Activated naive CD4-positive, alpha-beta T cell treated with anti-CD3 and anti-CD28 coated beads, Interleukin-2, amount 10 ng/mL, durations not matched to agents 7 days and 5 days (primary cell): ENCODE results near the gene GPATCH3.

Experiments
- CTCF ChIA-PET: fragments of 350-600 bp; sonication (Branson Sonifier 250); formaldehyde crosslinking; loops from one replicate; lab custom pipeline; 2021; ENCODE audit warnings: antibody characterized with exemption; lab: Charles Lee
- DNase-seq: peaks from one replicate; pipeline ENCODE4 v3.0.0-alpha.2; 2020
- H3K27ac Mint-ChIP-seq: one replicate; pipeline ENCODE4 v1.8.0; 2021; ENCODE audit warnings: mild to moderate bottlenecking, moderate library complexity, mixed read lengths
- H3K27me3 Mint-ChIP-seq: one replicate; pipeline ENCODE4 v1.8.0; 2021; ENCODE audit warnings: mild to moderate bottlenecking, mixed read lengths
- H3K36me3 Mint-ChIP-seq: one replicate; pipeline ENCODE4 v1.8.0; 2021; ENCODE audit warnings: mixed read lengths
- H3K4me1 Mint-ChIP-seq: one replicate; pipeline ENCODE4 v1.8.0; 2021; ENCODE audit warnings: mixed read lengths
- H3K4me3 Mint-ChIP-seq: one replicate; pipeline ENCODE4 v1.8.0; 2021; ENCODE audit warnings: mild to moderate bottlenecking, moderate library complexity, mixed read lengths
- H3K9me3 Mint-ChIP-seq: one replicate; pipeline ENCODE4 v1.8.0; 2021; ENCODE audit warnings: mixed read lengths

GPATCH3 gene

GRCh38 chr1:26922901-26923300 is 22.6 kb upstream of the GPATCH3 start:
- Mint-ChIP-seq H3K36me3 (peaks cover 21% of the 10 kb centered on the region), H3K27me3 (no peaks in the 10 kb centered on the region), H3K27ac (peak overlapping the region; percentile 68), H3K4me3 (peak overlapping the region; percentile 95), H3K9me3 (no peaks in the 10 kb centered on the region), H3K4me1 (peaks cover 40% of the 10 kb centered on the region)
- DNase-seq: no peak
- CTCF ChIA-PET: no interaction called here

GRCh38 chr1:26922431-26922729 is 22.1 kb upstream of the GPATCH3 start:
- Mint-ChIP-seq H3K9me3 (no peaks in the 10 kb centered on the region), H3K27me3 (no peaks in the 10 kb centered on the region), H3K4me1 (peaks cover 40% of the 10 kb centered on the region), H3K4me3 (peak overlapping the region; percentile 95), H3K27ac (peak overlapping the region; percentile 86), H3K36me3 (peaks cover 20% of the 10 kb centered on the region)
- no peak for DNase-seq
- CTCF ChIA-PET: no interaction called here

- H3K27ac Mint-ChIP-seq: peak within 1 kb of the TSS; percentile 91
- CTCF ChIA-PET: no interaction called here
- H3K9me3 Mint-ChIP-seq: no peaks in the 10 kb centered on the region
- peak within 1 kb of the TSS; percentile 95 for H3K4me3 Mint-ChIP-seq
- DNase-seq: peak; percentile 98
- H3K27me3 Mint-ChIP-seq: no peaks in the 10 kb centered on the region
- H3K4me1 Mint-ChIP-seq: peaks cover 40% of the 10 kb centered on the region
- peaks cover 17% of the 10 kb centered on the region for H3K36me3 Mint-ChIP-seq
Measured at GRCh38 chr1:26921540-26922430, 21.5 kb upstream of the GPATCH3 start, which contains the start of gene NUDC. Gene NUDC (plus strand): TSS chr1:26921743. CDS start chr1:26921849, 106 bp downstream.

- Mint-ChIP-seq H3K4me3 (peak overlapping the region; percentile 95), H3K27me3 (peaks cover under 1% of the 10 kb centered on the region), H3K4me1 (peaks cover 39% of the 10 kb centered on the region), H3K36me3 (peaks cover 13% of the 10 kb centered on the region), H3K27ac (peak overlapping the region; percentile 91), H3K9me3 (no peaks in the 10 kb centered on the region)
- no peak for DNase-seq
- CTCF ChIA-PET: interaction anchor here (0.6 to 0.9 kb wide), 2 partner anchors 219 to 323 kb away, joined by 3 to 4 read pairs; no protein-coding TSS in a partner anchor
Measured at GRCh38 chr1:26921126-26921539, 20.9 kb upstream of the GPATCH3 start.

GRCh38 chr1:26915204-26915842 is 15.1 kb upstream of the GPATCH3 start:
- peaks cover 3% of the 10 kb centered on the region for H3K4me1 Mint-ChIP-seq
- H3K27me3 Mint-ChIP-seq: peaks cover 29% of the 10 kb centered on the region
- CTCF ChIA-PET: no interaction called here
- DNase-seq: no peak
- no peaks in the 10 kb centered on the region for H3K36me3 Mint-ChIP-seq
- H3K9me3 Mint-ChIP-seq: no peaks in the 10 kb centered on the region
- H3K27ac Mint-ChIP-seq: no peak overlapping the region
- no peak overlapping the region for H3K4me3 Mint-ChIP-seq

- Mint-ChIP-seq H3K4me3 (no peak within 1 kb of the TSS), H3K9me3 (no peaks in the 10 kb centered on the region), H3K27ac (no peak within 1 kb of the TSS), H3K36me3 (no peaks in the 10 kb centered on the region), H3K4me1 (no peaks in the 10 kb centered on the region), H3K27me3 (peaks cover 29% of the 10 kb centered on the region)
- DNase-seq: no peak
- CTCF ChIA-PET: interaction anchor here (1.0 kb wide), 1 partner anchor 10 kb away, joined by 4 read pairs; no protein-coding TSS in a partner anchor
Measured at GRCh38 chr1:26913754-26914619, 13.7 kb upstream of the GPATCH3 start, which contains the start of gene NR0B2. Gene NR0B2 (minus strand): TSS chr1:26913975. CDS start chr1:26913940, 35 bp downstream.

GRCh38 chr1:26913389-26913753 is 13.1 kb upstream of the GPATCH3 start:
- CTCF ChIA-PET: interaction anchor here (0.8 kb wide), 1 partner anchor 84 kb away, joined by 4 read pairs; no protein-coding TSS in a partner anchor
- Mint-ChIP-seq H3K4me1 (no peaks in the 10 kb centered on the region), H3K4me3 (no peak overlapping the region), H3K36me3 (no peaks in the 10 kb centered on the region), H3K27ac (no peak overlapping the region), H3K27me3 (peaks cover 29% of the 10 kb centered on the region), H3K9me3 (no peaks in the 10 kb centered on the region)
- no peak for DNase-seq

- peaks cover 29% of the 10 kb centered on the region for H3K27me3 Mint-ChIP-seq
- no peak overlapping the region for H3K4me3 Mint-ChIP-seq
- CTCF ChIA-PET: no interaction called here
- no peak overlapping the region for H3K27ac Mint-ChIP-seq
- DNase-seq: no peak
- no peaks in the 10 kb centered on the region for H3K36me3 Mint-ChIP-seq
- no peaks in the 10 kb centered on the region for H3K4me1 Mint-ChIP-seq
- no peaks in the 10 kb centered on the region for H3K9me3 Mint-ChIP-seq
Measured at GRCh38 chr1:26912147-26912490, 11.9 kb upstream of the GPATCH3 start.

GRCh38 chr1:26911399-26912146 is 11.3 kb upstream of the GPATCH3 start:
- CTCF ChIA-PET: interaction anchor here (0.6 kb wide), 1 partner anchor 135 kb away, joined by 3 read pairs; no protein-coding TSS in a partner anchor
- no peaks in the 10 kb centered on the region for H3K9me3 Mint-ChIP-seq

GRCh38 chr1:26910343-26911160 is 10.3 kb upstream of the GPATCH3 start:
- H3K4me3 Mint-ChIP-seq: no peak overlapping the region
- H3K36me3 Mint-ChIP-seq: no peaks in the 10 kb centered on the region
- no peak overlapping the region for H3K27ac Mint-ChIP-seq
- CTCF ChIA-PET: interaction anchor here (0.6 kb wide), 1 partner anchor 136 kb away, joined by 3 read pairs; no protein-coding TSS in a partner anchor
- H3K27me3 Mint-ChIP-seq: peaks cover 22% of the 10 kb centered on the region
- no peaks in the 10 kb centered on the region for H3K4me1 Mint-ChIP-seq
- H3K9me3 Mint-ChIP-seq: no peaks in the 10 kb centered on the region
- no peak for DNase-seq

More at GRCh38 chr1:26911399-26912146, 11.3 kb upstream of the GPATCH3 start:
- H3K27me3 Mint-ChIP-seq: peaks cover 29% of the 10 kb centered on the region
- no peak overlapping the region for H3K27ac Mint-ChIP-seq
- no peaks in the 10 kb centered on the region for H3K4me1 Mint-ChIP-seq
- no peak for DNase-seq
- H3K36me3 Mint-ChIP-seq: no peaks in the 10 kb centered on the region
- no peak overlapping the region for H3K4me3 Mint-ChIP-seq

- Mint-ChIP-seq H3K4me3 (no peak overlapping the region), H3K4me1 (no peaks in the 10 kb centered on the region), H3K27me3 (peaks cover 17% of the 10 kb centered on the region), H3K9me3 (no peaks in the 10 kb centered on the region), H3K27ac (no peak overlapping the region), H3K36me3 (no peaks in the 10 kb centered on the region)
- CTCF ChIA-PET: no interaction called here
- no peak for DNase-seq
Measured at GRCh38 chr1:26909951-26910342, 9.7 kb upstream of the GPATCH3 start.

- Mint-ChIP-seq H3K36me3 (no peaks in the 10 kb centered on the region), H3K4me1 (peaks cover 1% of the 10 kb centered on the region), H3K4me3 (no peak overlapping the region), H3K9me3 (no peaks in the 10 kb centered on the region), H3K27me3 (peaks cover 9% of the 10 kb centered on the region), H3K27ac (no peak overlapping the region)
- CTCF ChIA-PET: no interaction called here
- DNase-seq: no peak
Measured at GRCh38 chr1:26907071-26907917, 7.0 kb upstream of the GPATCH3 start.
